H1 (cell line): Measurements from ENCODE around the gene PDP2. TPM values are rescaled to one million over a fixed set of nuclear protein-coding genes. Genes with fewer than 3 reads are reported as not detected.

ENCODE experiments used
- CTCF ChIA-PET: fragments of 300-600 bp; sonication (Branson Sonifier 250); formaldehyde crosslinking; loops from one replicate; lab custom pipeline; 2021; ENCODE audit not compliant: partially characterized antibody; lab: Charles Lee
- POLR2A ChIA-PET: fragments of 300-600 bp; sonication (Branson Sonifier 250); formaldehyde crosslinking; loops from one replicate; lab custom pipeline; 2021; ENCODE audit warnings: inconsistent platforms; ENCODE audit not compliant: partially characterized antibody; lab: Charles Lee
- DNase-seq, 2 experiments: peaks; one replicate each; pipeline versions ENCODE4 v3.0.0 to v3.0.0-alpha.2; 2010 to 2022; ENCODE audit warnings: low spot score in 2 of 2, low read depth in 1 of 2, mixed read lengths in 1 of 2
- FAIRE-seq: peaks from 2 replicates; lab custom pipeline; 2011; peaks lifted over from hg19 to GRCh38; lab: Jason Lieb, UNC
- H2AFZ ChIP-seq: 2 replicates; pipeline ENCODE4 v1.8.1; 2012; ENCODE audit warnings: low read length, inconsistent platforms
- H2AK5ac ChIP-seq: 2 replicates; pipeline ENCODE4 v1.6.1; 2013; ENCODE audit warnings: low read depth, low read length
- H2BK120ac ChIP-seq: replicated peaks from 2 replicates; pipeline ENCODE3; 2013; ENCODE audit warnings: low read depth, low read length, inconsistent platforms
- H2BK12ac ChIP-seq: 2 replicates; pipeline ENCODE4 v1.6.1; 2013; ENCODE audit warnings: low read depth, low read length
- H2BK15ac ChIP-seq: 2 replicates; pipeline ENCODE4 v1.6.1; 2013; ENCODE audit warnings: low read length
- H2BK20ac ChIP-seq: 2 replicates; pipeline ENCODE4 v1.6.1; 2013; ENCODE audit warnings: low read length
- H2BK5ac ChIP-seq: 2 replicates; pipeline ENCODE4 v1.6.1; 2013; ENCODE audit warnings: low read depth, low read length
- H3K14ac ChIP-seq: 2 replicates; pipeline ENCODE4 v1.6.1; 2013; ENCODE audit warnings: inconsistent platforms; ENCODE audit not compliant: insufficient read length
- H3K18ac ChIP-seq: 2 replicates; pipeline ENCODE4 v1.6.1; 2013; ENCODE audit warnings: low read length; ENCODE audit errors: extremely low read depth
- H3K23ac ChIP-seq: 2 replicates; pipeline ENCODE4 v1.6.1; 2013; ENCODE audit warnings: inconsistent platforms; ENCODE audit not compliant: insufficient read length
- H3K23me2 ChIP-seq: 2 replicates; pipeline ENCODE4 v1.6.1; 2013; ENCODE audit warnings: low read depth, low read length
- H3K27ac ChIP-seq: 2 replicates; pipeline ENCODE4 v1.6.1; 2011; ENCODE audit warnings: low read depth, low read length, inconsistent platforms
- H3K27me3 ChIP-seq, 4 experiments: replicated peaks in 1 of 4; 1 replicate in 1 of 4; 2 replicates in 3 of 4; pipeline versions ENCODE4 v1.6.1 to v1.8.1; 2011 to 2013; ENCODE audit warnings: low read length in 3 of 4, mild to moderate bottlenecking in 3 of 4, inconsistent platforms in 2 of 4, mixed read lengths in 2 of 4, moderate library complexity in 1 of 4; ENCODE audit not compliant: control insufficient read depth in 3 of 4, insufficient read depth in 3 of 4; ENCODE audit errors: extremely low read depth in 1 of 4
- H3K36me3 ChIP-seq, 4 experiments: 2 replicates each; pipeline versions ENCODE4 v1.6.1 to v1.8.1; 2011 to 2013; ENCODE audit warnings: mild to moderate bottlenecking in 4 of 4, low read length in 3 of 4, moderate library complexity in 2 of 4, control low read depth in 1 of 4, inconsistent platforms in 1 of 4; ENCODE audit not compliant: insufficient read depth in 4 of 4, control insufficient read depth in 2 of 4
- H3K4ac ChIP-seq: replicated peaks from 2 replicates; pipeline ENCODE3; 2013; ENCODE audit warnings: low read length, low read depth, mixed read lengths, inconsistent platforms; ENCODE audit not compliant: insufficient read length
- H3K4me1 ChIP-seq, 4 experiments: replicated peaks in 1 of 4; 1 replicate in 1 of 4; 2 replicates in 3 of 4; pipeline versions ENCODE4 v1.6.1 to v1.8.1; 2011 to 2013; ENCODE audit warnings: low read length in 3 of 4, inconsistent platforms in 2 of 4, mixed read lengths in 1 of 4; ENCODE audit not compliant: insufficient read depth in 4 of 4, control insufficient read depth in 3 of 4
- H3K4me2 ChIP-seq, 2 experiments: 2 replicates each; pipeline versions ENCODE4 v1.6.1 to v1.8.1; 2011 to 2013; ENCODE audit warnings: low read depth in 2 of 2, low read length in 2 of 2, control low read depth in 1 of 2, inconsistent platforms in 1 of 2, mild to moderate bottlenecking in 1 of 2; ENCODE audit not compliant: insufficient read depth in 1 of 2
- H3K4me3 ChIP-seq, 4 experiments: fragments of 200-600, 300-600 bp in 1 of 4; sonication (generic), shearing (Covaris generic), sonication (Bioruptor Twin) in 1 of 4; 2 replicates each; pipeline versions ENCODE4 v1.5.1 to v1.8.1; 2011 to 2016; ENCODE audit warnings: low read length in 4 of 4, low read depth in 3 of 4, control low read depth in 2 of 4, inconsistent platforms in 2 of 4, mild to moderate bottlenecking in 2 of 4, mixed read lengths in 1 of 4, moderate library complexity in 1 of 4; ENCODE audit not compliant: insufficient read depth in 2 of 4; ENCODE audit errors: extremely low read depth in 1 of 4
- H3K56ac ChIP-seq: replicated peaks from 2 replicates; pipeline ENCODE3; 2013; ENCODE audit warnings: low read depth, mild to moderate bottlenecking, mixed read lengths, low read length, inconsistent platforms; ENCODE audit not compliant: insufficient read length
- H3K79me1 ChIP-seq: 2 replicates; pipeline ENCODE4 v1.6.1; 2013; ENCODE audit warnings: low read depth, low read length, control low read depth
- H3K79me2 ChIP-seq, 2 experiments: 2 replicates each; pipeline versions ENCODE4 v1.6.1 to v1.8.1; 2012 to 2013; ENCODE audit warnings: low read length in 2 of 2, mild to moderate bottlenecking in 2 of 2, inconsistent platforms in 1 of 2; ENCODE audit not compliant: insufficient read depth in 2 of 2, control insufficient read depth in 1 of 2
- H3K9ac ChIP-seq, 4 experiments: replicated peaks in 1 of 4; 1 replicate in 1 of 4; 2 replicates in 3 of 4; pipeline versions ENCODE4 v1.6.1 to v1.8.1; 2011 to 2013; ENCODE audit warnings: low read depth in 3 of 4, low read length in 3 of 4, control low read depth in 2 of 4, mild to moderate bottlenecking in 2 of 4, moderate library complexity in 2 of 4, inconsistent platforms in 1 of 4; ENCODE audit errors: extremely low read depth in 1 of 4
- H3K9me3 ChIP-seq, 2 experiments: 2 replicates each; pipeline versions ENCODE4 v1.6.1 to v1.8.1; 2012 to 2013; ENCODE audit warnings: mild to moderate bottlenecking in 2 of 2, moderate library complexity in 2 of 2, control low read depth in 1 of 2, inconsistent platforms in 1 of 2, low read depth in 1 of 2, low read length in 1 of 2, mixed read lengths in 1 of 2; ENCODE audit not compliant: insufficient read depth in 2 of 2
- H4K20me1 ChIP-seq, 2 experiments: replicated peaks in 1 of 2; 2 replicates each; pipeline versions ENCODE3 to v1.8.1; 2011 to 2013; ENCODE audit warnings: inconsistent platforms in 2 of 2, low read length in 2 of 2, mild to moderate bottlenecking in 1 of 2; ENCODE audit not compliant: insufficient read depth in 2 of 2, control insufficient read depth in 1 of 2
- H4K5ac ChIP-seq: 2 replicates; pipeline ENCODE4 v1.6.1; 2013; ENCODE audit warnings: low read length, low read depth, mixed read lengths, inconsistent platforms; ENCODE audit not compliant: insufficient read length
- H4K8ac ChIP-seq: 2 replicates; pipeline ENCODE4 v1.8.0; 2013; ENCODE audit warnings: mild to moderate bottlenecking, moderate library complexity, low read length, inconsistent platforms; ENCODE audit not compliant: insufficient read depth; ENCODE audit errors: extremely low read depth
- H4K91ac ChIP-seq: replicated peaks from 2 replicates; pipeline ENCODE3; 2013; ENCODE audit warnings: low read length, mixed read lengths, inconsistent platforms; ENCODE audit not compliant: insufficient read length
- ASH2L ChIP-seq: fragments of 200-600, 300-600 bp; sonication (generic); IDR thresholded peaks from one replicate; pipeline ENCODE4 v1.7.1; 2017; ENCODE audit warnings: low read length
- BCL11A ChIP-seq, 2 experiments: IDR thresholded peaks; one replicate each; pipeline ENCODE4 v1.6.1; 2011; ENCODE audit warnings: low read depth in 2 of 2, low read length in 2 of 2, mild to moderate bottlenecking in 2 of 2
- BRCA1 ChIP-seq: IDR thresholded peaks from 2 replicates; pipeline ENCODE4 v1.6.1; 2012; ENCODE audit warnings: low read depth, low read length, improper control_type of control experiment
- EZH2 ChIP-seq: fragments of 200-600 bp; sonication (generic); IDR thresholded peaks from 2 replicates; pipeline ENCODE4 v1.7.1; 2012; ENCODE audit warnings: low read depth, mild to moderate bottlenecking, moderate library complexity, low read length, inconsistent platforms; ENCODE audit not compliant: severe bottlenecking
- JUN ChIP-seq: IDR thresholded peaks from 2 replicates; pipeline ENCODE4 v1.6.1; 2011; ENCODE audit warnings: low read depth, mild to moderate bottlenecking, improper control_type of control experiment, low read length
- KDM5A ChIP-seq: fragments of 200-600 bp; IDR thresholded peaks from 2 replicates; pipeline ENCODE4 v1.7.1; 2012; ENCODE audit warnings: mild to moderate bottlenecking, low read length, inconsistent platforms, mixed read lengths
- POLR2A ChIP-seq, 2 experiments: IDR thresholded peaks; 1 replicate in 1 of 2; 2 replicates in 1 of 2; pipeline ENCODE4 v1.6.1; 2011; ENCODE audit warnings: low read depth in 2 of 2, low read length in 2 of 2, mild to moderate bottlenecking in 2 of 2; ENCODE audit errors: control extremely low read depth in 1 of 2
- SAP30 ChIP-seq: fragments of 300-600 bp; sonication (generic); IDR thresholded peaks from 2 replicates; pipeline ENCODE4 v1.7.1; 2012; ENCODE audit warnings: low read length, moderate library complexity, mild to moderate bottlenecking, inconsistent platforms; ENCODE audit not compliant: insufficient read depth, insufficient replicate concordance
- WGBS, 2 experiments: shearing (Covaris generic) in 1 of 2; methylation state at CpG; one replicate each; pipeline versions ENCODE4 v1.1.6 to v1.1.7; 2013 to 2015; ENCODE audit warnings: low lambda C conversion rate in 2 of 2, mixed read lengths in 2 of 2, inconsistent platforms in 1 of 2, low coverage in 1 of 2, missing lambda C conversion rate in 1 of 2; ENCODE audit not compliant: insufficient replicate concordance in 2 of 2, insufficient coverage in 1 of 2, insufficient read length in 1 of 2; ENCODE audit errors: extremely low coverage in 1 of 2, missing lambda C conversion rate in 1 of 2; 5-methylcytosine and 5-hydroxymethylcytosine counted together
- polyA plus RNA-seq, 7 experiments: library from polyadenylated mRNA; depleted of rRNA in 3 of 7; stranded (reverse) in 5 of 7; unstranded in 2 of 7; fragments of >200 nt in 5 of 7; fragments of 200-250 nt in 2 of 7; gene quantifications; 1 replicate in 5 of 7; 2 replicates in 1 of 7; 4 replicates in 1 of 7; pipeline versions ENCODE4 v1.2.1 to v1.2.3, GENCODE V29; 2011 to 2013; ENCODE audit warnings: missing spikeins in 2 of 7, mixed read lengths in 2 of 7
- total RNA-seq: library from RNA; stranded (reverse); fragmentation: NEBNext Ultra II Directional; extraction: Animal tissue kit (Norgen Biotek cat#: 25700); gene quantifications from 2 replicates; pipeline ENCODE4 v1.2.1, GENCODE V29; 2021

PDP2 gene
- total and polyA plus RNA-seq, 2 of the 8 experiments (the other 6 are each of a cell fraction or from before 2014, with no cell fraction given): 11.7 to 36.5 TPM

GRCh38 chr16:66843191-66843590, 37.1 kb upstream of the PDP2 start:
- H3K56ac ChIP-seq: no peak overlapping the region
- no peak overlapping the region for H3K27ac ChIP-seq
- ChIA-PET POLR2A (interaction anchor here (1.0 to 3.3 kb wide), 3 partner anchors 13 to 22 kb away, joined by 3 to 26 read pairs (median 5); partner anchors contain the start of gene NAE1), CTCF (interaction anchor here (0.9 to 13.4 kb wide), 5 partner anchors 11 to 192 kb away, joined by 4 to 162 read pairs (median 6); partner anchors contain the start of gene NAE1)
- H4K91ac ChIP-seq: no peak overlapping the region
- H3K4ac ChIP-seq: no peak overlapping the region
- H3K9me3 ChIP-seq: no peaks in the 10 kb centered on the region
- peaks cover 0 to 2% (median 0%) of the 10 kb centered on the region in 4 experiments; a peak in 3 of 7 replicates for H3K4me1 ChIP-seq
- H3K18ac ChIP-seq: no peak overlapping the region
- no peak overlapping the region for H3K14ac ChIP-seq
- H3K79me1 ChIP-seq: no peaks in the 10 kb centered on the region
- H4K5ac ChIP-seq: no peak overlapping the region
- H3K4me2 ChIP-seq: no peak overlapping the region; a peak in 1 of 4 replicates
- H2BK120ac ChIP-seq: no peak overlapping the region
- peaks cover 12% of the 10 kb centered on the region for H3K23me2 ChIP-seq
- 0 out of 2 replicates have a peak overlapping the region, but pooled peaks have one; percentile 23 for H2BK15ac ChIP-seq
- no peaks in the 10 kb centered on the region for H3K36me3 ChIP-seq
- FAIRE-seq: no peak
- H2BK12ac ChIP-seq: no peak overlapping the region
- H3K9ac ChIP-seq: no peak overlapping the region
- peaks cover 14 to 45% (median 36%) of the 10 kb centered on the region in 4 experiments for H3K27me3 ChIP-seq
- TF ChIP-seq BCL11A (IDR thresholded peaks at IDR 0.05; ENCODE audit: low read depth in 2 of 2, low read length in 2 of 2) (no peak), EZH2 (no peak), BRCA1 (no peak), JUN (no peak), SAP30 (no peak), POLR2A (IDR thresholded peaks at IDR 0.05; ENCODE audit: control extremely low read depth in 1 of 2, low read depth in 2 of 2, low read length in 2 of 2) (no peak), KDM5A (no peak), ASH2L (no peak)
- no peak overlapping the region for H2AK5ac ChIP-seq
- no peak overlapping the region for H2BK20ac ChIP-seq
- no peak for DNase-seq
- no peak overlapping the region for H4K8ac ChIP-seq
- H4K20me1 ChIP-seq: peaks cover 0 to 3% of the 10 kb centered on the region in 2 experiments
- H2AFZ ChIP-seq: no peak overlapping the region
- 82% methylated on average over 2 of the region's 2 CpGs; no CpG with 5 or more reads in 1 of the 2 experiments for WGBS, 2 experiments
- no peaks in the 10 kb centered on the region for H3K79me2 ChIP-seq
- H2BK5ac ChIP-seq: no peak overlapping the region
- H3K23ac ChIP-seq: no peak overlapping the region
- H3K4me3 ChIP-seq: no peak overlapping the region
